Sigmoid colon (tissue), 4 donors: ENCODE measurements around the gene DLD.

ENCODE experiments used
- CTCF ChIP-seq, 4 experiments: fragments of 450-650 bp in 3 of 4; fragments of 200-600 bp in 1 of 4; IDR thresholded peaks; one replicate each; pipeline ENCODE4 v1.5.1; 2016 to 2019; ENCODE audit warnings: antibody characterized with exemption in 4 of 4, mild to moderate bottlenecking in 3 of 4, moderate library complexity in 2 of 4
- EP300 ChIP-seq, 4 donors: sonication (generic); formaldehyde crosslinking; IDR thresholded peaks; one replicate each; pipeline ENCODE4 v1.6.1; 2017; ENCODE audit warnings: antibody characterized with exemption in 4 of 4
- POLR2A ChIP-seq, 2 donors: fragments of 450-650 bp; IDR thresholded peaks; one replicate each; pipeline ENCODE4 v1.6.1; 2016; ENCODE audit warnings: antibody characterized with exemption in 2 of 2, mild to moderate bottlenecking in 2 of 2, moderate library complexity in 2 of 2
- POLR2AphosphoS5 ChIP-seq, 4 donors: sonication (generic); formaldehyde crosslinking; IDR thresholded peaks; one replicate each; pipeline ENCODE4 v1.6.1; 2017; ENCODE audit warnings: antibody characterized with exemption in 4 of 4

- TF ChIP-seq EP300 (IDR thresholded peaks at IDR 0.05): peak in 1 of 4 donors; percentile 17
- no peak for TF ChIP-seq CTCF (IDR thresholded peaks at IDR 0.05)
- TF ChIP-seq POLR2AphosphoS5 (IDR thresholded peaks at IDR 0.05): peak in 3 of 4 donors; percentile 51 to 60 (median 52)
- no peak for TF ChIP-seq POLR2A (IDR thresholded peaks at IDR 0.05)
Measured at GRCh38 chr7:107958764-107959526, 68.0 kb downstream of the DLD start.
